ENCODE data around the gene NUP214.

DNA sequence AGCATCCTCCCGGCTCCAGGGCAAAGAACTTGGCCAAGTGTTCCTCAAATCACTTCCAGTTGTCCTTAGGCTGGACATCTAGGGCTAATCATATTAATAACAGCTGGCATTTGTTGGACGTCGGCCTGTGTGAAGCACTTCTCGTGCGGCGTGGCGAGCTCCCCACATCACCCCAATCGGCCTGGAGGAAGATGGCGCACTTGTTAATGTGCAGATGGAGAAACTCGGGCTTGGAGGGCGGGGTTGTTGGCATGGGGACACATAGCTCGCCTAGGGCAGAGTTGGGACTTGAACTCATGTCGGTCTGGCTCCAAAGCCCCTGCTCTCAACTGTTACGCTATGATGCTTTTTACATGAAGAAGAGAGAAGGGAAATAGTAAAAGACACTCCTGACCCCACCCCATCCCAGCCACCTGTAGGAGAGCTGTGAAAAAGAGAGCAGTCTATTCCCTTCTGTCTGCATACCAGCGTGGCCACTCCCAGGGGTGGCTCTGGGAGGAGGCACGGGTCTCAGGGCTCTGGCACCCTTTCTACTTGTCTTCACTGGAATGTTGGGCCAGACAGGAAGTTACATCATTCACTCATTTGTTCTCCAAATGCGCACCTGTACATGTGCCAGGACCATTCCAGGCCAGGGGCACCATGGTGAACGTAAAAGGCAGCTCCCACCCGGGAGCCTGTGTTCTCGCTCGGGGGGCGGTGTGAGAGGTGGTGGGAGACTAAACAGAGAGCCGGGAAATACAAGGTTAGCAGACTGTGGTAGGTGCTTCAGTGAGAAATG lies 12.8 kb upstream of the NUP214 start:
- TF ChIP-seq SUZ12 (IDR thresholded peaks at IDR 0.05) (no peak), ZNF384 (IDR thresholded peaks at IDR 0.05) (no peak), ELF4 (IDR thresholded peaks at IDR 0.05) (no peak), LEF1 (IDR thresholded peaks at IDR 0.05; ENCODE audit: borderline replicate concordance) (no peak), ARNT (IDR thresholded peaks at IDR 0.05) (no peak), NFRKB (IDR thresholded peaks at IDR 0.05) (no peak)
